ENCODE data around the gene TC2N.
"Not testable (repeated sequence)": the region's sequence is repeated elsewhere in the genome, so short reads cannot be mapped to it uniquely, and the experiment has no call there.

TC2N gene

GRCh38 chr14:91866511-91867295, 633 bp downstream of the TC2N start:
- no peak for DNase-seq

- DNase-seq: no peak
Measured at GRCh38 chr14:91866061-91866460, 1.3 kb downstream of the TC2N start.

GRCh38 chr14:91862417-91862816, 4.9 kb downstream of the TC2N start:
- no peak for DNase-seq

- no peak for DNase-seq
Measured at GRCh38 chr14:91861091-91861490, 6.2 kb downstream of the TC2N start.

GRCh38 chr14:91860238-91860637, 7.1 kb downstream of the TC2N start:
- DNase-seq: no peak

GRCh38 chr14:91858536-91859275, 8.6 kb downstream of the TC2N start:
- DNase-seq: no peak

- DNase-seq: no peak
Measured at GRCh38 chr14:91857614-91858013, 9.7 kb downstream of the TC2N start.

- DNase-seq: no peak
Measured at GRCh38 chr14:91854327-91854934, 12.9 kb downstream of the TC2N start.

- DNase-seq: no peak
Measured at GRCh38 chr14:91851563-91851962, 15.8 kb downstream of the TC2N start.

GRCh38 chr14:91848504-91849001, 18.8 kb downstream of the TC2N start:
- DNase-seq: no peak

GRCh38 chr14:91847693-91848092, 19.6 kb downstream of the TC2N start:
- no peak for DNase-seq

- DNase-seq: no peak
Measured at GRCh38 chr14:91845652-91846051, 21.7 kb downstream of the TC2N start.

- DNase-seq: not testable (repeated sequence)
Measured at GRCh38 chr14:91845056-91845455, 22.3 kb downstream of the TC2N start.

GRCh38 chr14:91844029-91844428, 23.3 kb downstream of the TC2N start:
- DNase-seq: no peak

GRCh38 chr14:91843437-91843836, 23.9 kb downstream of the TC2N start:
- no peak for DNase-seq

- no peak for DNase-seq
Measured at GRCh38 chr14:91841065-91841464, 26.3 kb downstream of the TC2N start.

GRCh38 chr14:91839749-91840148, 27.6 kb downstream of the TC2N start:
- no peak for DNase-seq

GRCh38 chr14:91837076-91837475, 30.3 kb downstream of the TC2N start:
- no peak for DNase-seq

GRCh38 chr14:91835920-91836843, 31.2 kb downstream of the TC2N start:
- DNase-seq: no peak

- no peak for DNase-seq
Measured at GRCh38 chr14:91835197-91835919, 32.0 kb downstream of the TC2N start.

GRCh38 chr14:91834571-91834970, 32.8 kb downstream of the TC2N start:
- DNase-seq: no peak

- no peak for DNase-seq
Measured at GRCh38 chr14:91831337-91831736, 36.0 kb downstream of the TC2N start.

Data from NCI-H446 treated with DMSO at 0.1 percent for 48 hours (cell line).